HCT116 (cell line): ENCODE data around the gene APP. TPM values are rescaled to one million over a fixed set of nuclear protein-coding genes. Genes with fewer than 3 reads are reported as not detected.

ENCODE experiments used
- ATAC-seq: fragments of 200-7000 bp; cut with Tn5 transposase; 2 replicates; pipeline ENCODE4 v1.9.1; 2020; ENCODE audit warnings: mild to moderate bottlenecking, moderate library complexity
- BruUV-seq: library from RNA; stranded (reverse); fragments of 400-500 nt; replicated peaks from 2 replicates; lab custom pipeline; 2021; lab: Mats Ljungman, UMichigan
- CTCF ChIA-PET: fragments of 300-600 bp; sonication (Branson Sonifier 250); formaldehyde crosslinking; loops from one replicate; lab custom pipeline; 2021; ENCODE audit warnings: antibody characterized with exemption; lab: Charles Lee
- POLR2A ChIA-PET: fragments of 300-600, 350-600 bp; sonication (Branson Sonifier 250); formaldehyde crosslinking; loops from one replicate; lab custom pipeline; 2021; ENCODE audit warnings: antibody characterized with exemption; lab: Charles Lee
- RAD21 ChIA-PET, 2 experiments: fragments of 300-600 bp; sonication (Branson Sonifier 250); formaldehyde crosslinking; loops; one replicate each; lab custom pipeline; 2023; ENCODE audit warnings: low total read pairs in 2 of 2; ENCODE audit not compliant: uncharacterized antibody in 2 of 2, unreplicated experiment in 2 of 2, low non-redundant PET in 1 of 2; lab: Charles Lee
- DNase-seq: peaks from one replicate; pipeline ENCODE4 v3.0.0-alpha.2; 2010; ENCODE audit warnings: low read depth, low spot score
- H2AFZ ChIP-seq: fragments of 200-600 bp; shearing (Covaris generic), sonication (generic); 2 replicates; pipeline ENCODE4 v1.6.1; 2017; ENCODE audit warnings: low read depth, mixed run types, mixed read lengths, antibody characterized with exemption, low read length; ENCODE audit not compliant: poor library complexity, severe bottlenecking
- H3K27ac ChIP-seq: 2 replicates; pipeline ENCODE4 v1.5.1; 2012; ENCODE audit warnings: low read depth, low read length
- H3K27me3 ChIP-seq: fragments of 200-600 bp; sonication (generic); 2 replicates; pipeline ENCODE4 v1.6.1; 2016; ENCODE audit warnings: mixed run types, low read length, mixed read lengths; ENCODE audit not compliant: insufficient read depth
- H3K36me3 ChIP-seq, 2 experiments: fragments of 200-500 bp in 1 of 2; fragments of 200-600 bp in 1 of 2; sonication (Bioruptor generic) in 1 of 2; sonication (generic) in 1 of 2; 2 replicates each; pipeline versions ENCODE4 v1.5.1 to v1.6.1; 2014 to 2016; ENCODE audit warnings: low read length in 2 of 2, inconsistent platforms in 1 of 2, mixed read lengths in 1 of 2, mixed run types in 1 of 2; ENCODE audit not compliant: insufficient read depth in 2 of 2, control insufficient read depth in 1 of 2
- H3K4me1 ChIP-seq, 2 experiments: fragments of 200-600 bp in 1 of 2; sonication (generic) in 1 of 2; 2 replicates each; pipeline versions ENCODE4 v1.5.1 to v1.6.1; 2012 to 2017; ENCODE audit warnings: low read length in 2 of 2, inconsistent platforms in 1 of 2, mild to moderate bottlenecking in 1 of 2, mixed read lengths in 1 of 2, mixed run types in 1 of 2, moderate library complexity in 1 of 2; ENCODE audit not compliant: insufficient read depth in 2 of 2, control insufficient read depth in 1 of 2
- H3K4me2 ChIP-seq: fragments of 200-600 bp; sonication (generic); 2 replicates; pipeline ENCODE4 v1.6.1; 2017; ENCODE audit warnings: mixed run types, low read length, mixed read lengths
- H3K4me3 ChIP-seq, 2 experiments: fragments of 200-600 bp in 1 of 2; sonication (generic) in 1 of 2; replicated peaks in 1 of 2; 2 replicates each; pipeline ENCODE4 v1.5.1; 2011 to 2016; ENCODE audit warnings: low read length in 2 of 2, control low read depth in 1 of 2, low read depth in 1 of 2, mild to moderate bottlenecking in 1 of 2, mixed read lengths in 1 of 2, mixed run types in 1 of 2
- H3K79me2 ChIP-seq: fragments of 200-600 bp; sonication (generic); 2 replicates; pipeline ENCODE4 v1.6.1; 2017; ENCODE audit warnings: mild to moderate bottlenecking, mixed run types, low read length, moderate library complexity, mixed read lengths; ENCODE audit not compliant: insufficient read depth
- H3K9ac ChIP-seq: fragments of 200-600 bp; sonication (generic); 2 replicates; pipeline ENCODE4 v1.6.1; 2016; ENCODE audit warnings: low read length, mixed read lengths
- H3K9me2 ChIP-seq: fragments of 200-600 bp; sonication (generic), shearing (Covaris generic); 2 replicates; pipeline ENCODE4 v1.6.1; 2017; ENCODE audit warnings: mixed run types, mild to moderate bottlenecking, moderate library complexity; ENCODE audit not compliant: insufficient read depth
- H3K9me3 ChIP-seq, 2 experiments: fragments of 200-500 bp in 1 of 2; fragments of 200-600 bp in 1 of 2; sonication (Bioruptor generic) in 1 of 2; sonication (generic) in 1 of 2; 2 replicates each; pipeline ENCODE4 v1.6.1; 2014 to 2017; ENCODE audit warnings: low read length in 2 of 2, mixed read lengths in 2 of 2, inconsistent platforms in 1 of 2, low read depth in 1 of 2, mild to moderate bottlenecking in 1 of 2, mixed run types in 1 of 2, moderate library complexity in 1 of 2; ENCODE audit not compliant: control insufficient read depth in 1 of 2, insufficient read depth in 1 of 2
- H4K20me1 ChIP-seq: fragments of 200-600 bp; sonication (generic), shearing (Covaris generic); 2 replicates; pipeline ENCODE4 v1.6.1; 2017; ENCODE audit warnings: mixed run types, mild to moderate bottlenecking, moderate library complexity; ENCODE audit not compliant: insufficient read depth
- ATF3 ChIP-seq: IDR thresholded peaks from 2 replicates; pipeline ENCODE4 v1.6.1; 2012
- CEBPB ChIP-seq: IDR thresholded peaks from 2 replicates; pipeline ENCODE4 v1.6.1; 2012; ENCODE audit warnings: low read depth
- EGR1 ChIP-seq: IDR thresholded peaks from 2 replicates; pipeline ENCODE4 v1.6.1; 2012; ENCODE audit warnings: low read depth
- ELF1 ChIP-seq: IDR thresholded peaks from 2 replicates; pipeline ENCODE4 v1.6.1; 2012; ENCODE audit warnings: low read depth, borderline replicate concordance
- EZH2phosphoT487 ChIP-seq: fragments of 200-600 bp; IDR thresholded peaks from 2 replicates; pipeline ENCODE4 v1.6.1; 2018; ENCODE audit warnings: antibody characterized with exemption, borderline replicate concordance
- FOSL1 ChIP-seq: IDR thresholded peaks from 2 replicates; pipeline ENCODE4 v1.6.1; 2012; ENCODE audit warnings: low read depth
- JUND ChIP-seq: IDR thresholded peaks from 2 replicates; pipeline ENCODE4 v1.6.1; 2012
- POLR2AphosphoS5 ChIP-seq: IDR thresholded peaks from 2 replicates; pipeline ENCODE4 v1.6.1; 2011; ENCODE audit warnings: mild to moderate bottlenecking, low read depth, low read length, moderate library complexity
- RAD21 ChIP-seq: IDR thresholded peaks from 2 replicates; pipeline ENCODE4 v1.6.1; 2012; ENCODE audit warnings: low read depth, mild to moderate bottlenecking
- SP1 ChIP-seq: IDR thresholded peaks from 2 replicates; pipeline ENCODE4 v1.6.1; 2012; ENCODE audit warnings: low read depth
- TCF7L2 ChIP-seq: IDR thresholded peaks from 2 replicates; pipeline ENCODE4 v1.7.0; 2011; ENCODE audit warnings: borderline replicate concordance, inconsistent platforms; ENCODE audit not compliant: insufficient read depth, insufficient read length; ENCODE audit errors: extremely low read depth
- YY1 ChIP-seq: IDR thresholded peaks from 2 replicates; pipeline ENCODE4 v1.6.1; 2011; ENCODE audit warnings: low read length, low read depth, moderate library complexity, mild to moderate bottlenecking; ENCODE audit not compliant: insufficient replicate concordance; ENCODE audit errors: extremely low read depth
- ZBTB33 ChIP-seq: IDR thresholded peaks from 2 replicates; pipeline ENCODE4 v1.6.1; 2011; ENCODE audit warnings: mild to moderate bottlenecking, low read length, moderate library complexity; ENCODE audit not compliant: insufficient replicate concordance; ENCODE audit errors: extremely low read depth
- ZFX ChIP-seq: fragments of 450-650 bp; IDR thresholded peaks from 2 replicates; pipeline ENCODE4 v1.6.1; 2017
- ZNF274 ChIP-seq: fragments of 200-500 bp; sonication (Bioruptor generic); IDR thresholded peaks from 2 replicates; pipeline ENCODE4 v1.6.1; 2014; ENCODE audit warnings: mild to moderate bottlenecking, low read depth, low read length, inconsistent platforms
- intact Hi-C: fragments of 100-400 bp; cut with micrococcal nuclease; formaldehyde crosslinking; loops from 2 replicates; pipeline ENCODE4 v1.10.0; 2022
- total RNA-seq: library from RNA; stranded (reverse); gene quantifications from one replicate; pipeline ENCODE4 v1.2.1, GENCODE V29; 2021; ENCODE audit not compliant: unreplicated experiment
- TF ChIP-seq, protein P1 (sequence below), 3 experiments: fragments of 200-600 bp in 1 of 3; sonication (generic) in 1 of 3; IDR thresholded peaks in 2 of 3; conservative IDR thresholded peaks in 1 of 3; 2 replicates each; pipeline ENCODE4 v1.5.1; 2012 to 2017; ENCODE audit warnings: low read depth in 2 of 3, low read length in 2 of 3, antibody characterized with exemption in 1 of 3, borderline replicate concordance in 1 of 3, control low read depth in 1 of 3, mild to moderate bottlenecking in 1 of 3, mixed read lengths in 1 of 3, mixed run types in 1 of 3, moderate library complexity in 1 of 3; ENCODE audit not compliant: insufficient read depth in 1 of 3

Gene APP
- total RNA-seq, 1 experiment from 2014 or later: 267 TPM

DNA sequence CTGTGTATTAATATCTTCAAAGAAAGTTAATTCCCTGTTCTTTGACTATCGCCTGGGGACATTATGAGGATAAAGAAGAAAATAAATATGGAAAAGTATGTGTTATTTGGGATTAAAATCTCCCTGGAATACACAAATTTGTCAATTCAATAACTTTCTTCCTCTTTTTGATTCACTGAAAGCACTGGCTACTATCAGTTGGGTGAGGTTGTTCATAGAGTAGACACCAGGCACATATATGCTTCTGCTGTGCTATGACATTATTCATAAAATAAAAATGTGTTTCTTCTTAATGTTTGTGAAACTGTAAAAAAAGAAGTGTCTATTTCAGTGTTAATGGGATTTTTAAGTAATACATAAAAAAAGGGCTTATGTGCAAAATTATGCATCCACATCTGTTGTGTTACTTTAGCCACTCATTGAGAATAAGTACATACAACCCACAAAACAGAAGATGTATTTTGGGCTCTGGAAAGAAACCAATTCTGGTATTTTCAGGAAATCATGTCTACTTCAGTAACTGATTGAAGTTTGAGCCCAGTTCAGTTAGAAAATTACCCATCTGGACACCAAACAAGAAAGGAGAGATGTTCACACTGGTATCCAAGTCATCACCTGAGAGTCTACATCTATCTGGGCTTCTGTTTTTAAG lies 266.4 kb downstream of the APP start:
- no peak overlapping the region for H3K9ac ChIP-seq
- H3K4me1 ChIP-seq: no peaks in the 10 kb centered on the region; a peak in 1 of 4 replicates
- ATAC-seq (no peak), DNase-seq (no peak)
- ChIA-PET CTCF (no interaction called here), POLR2A (no interaction called here)
- no peaks in the 10 kb centered on the region for H3K9me3 ChIP-seq
- H3K79me2 ChIP-seq: no peaks in the 10 kb centered on the region
- no peak overlapping the region for H3K27ac ChIP-seq
- H3K36me3 ChIP-seq: no peaks in the 10 kb centered on the region; a peak in 1 of 4 replicates
- H3K4me3 ChIP-seq: no peak overlapping the region
- no peaks in the 10 kb centered on the region for H3K27me3 ChIP-seq
- TF ChIP-seq POLR2AphosphoS5: no peak
- no peak for TF ChIP-seq ELF1
- no peak for TF ChIP-seq RAD21
- no peak for TF ChIP-seq CEBPB
- no peak for TF ChIP-seq YY1
- no peak for TF ChIP-seq TCF7L2
- TF ChIP-seq ZBTB33: no peak
- no peak for TF ChIP-seq EZH2phosphoT487
- no peak for TF ChIP-seq ZFX
- TF ChIP-seq EGR1: no peak
- TF ChIP-seq FOSL1: no peak
- TF ChIP-seq JUND: no peak
- no peak for TF ChIP-seq SP1
- no peak for TF ChIP-seq ZNF274
- TF ChIP-seq ATF3: no peak
- TF ChIP-seq, protein P1, sequence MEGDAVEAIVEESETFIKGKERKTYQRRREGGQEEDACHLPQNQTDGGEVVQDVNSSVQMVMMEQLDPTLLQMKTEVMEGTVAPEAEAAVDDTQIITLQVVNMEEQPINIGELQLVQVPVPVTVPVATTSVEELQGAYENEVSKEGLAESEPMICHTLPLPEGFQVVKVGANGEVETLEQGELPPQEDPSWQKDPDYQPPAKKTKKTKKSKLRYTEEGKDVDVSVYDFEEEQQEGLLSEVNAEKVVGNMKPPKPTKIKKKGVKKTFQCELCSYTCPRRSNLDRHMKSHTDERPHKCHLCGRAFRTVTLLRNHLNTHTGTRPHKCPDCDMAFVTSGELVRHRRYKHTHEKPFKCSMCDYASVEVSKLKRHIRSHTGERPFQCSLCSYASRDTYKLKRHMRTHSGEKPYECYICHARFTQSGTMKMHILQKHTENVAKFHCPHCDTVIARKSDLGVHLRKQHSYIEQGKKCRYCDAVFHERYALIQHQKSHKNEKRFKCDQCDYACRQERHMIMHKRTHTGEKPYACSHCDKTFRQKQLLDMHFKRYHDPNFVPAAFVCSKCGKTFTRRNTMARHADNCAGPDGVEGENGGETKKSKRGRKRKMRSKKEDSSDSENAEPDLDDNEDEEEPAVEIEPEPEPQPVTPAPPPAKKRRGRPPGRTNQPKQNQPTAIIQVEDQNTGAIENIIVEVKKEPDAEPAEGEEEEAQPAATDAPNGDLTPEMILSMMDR (IDR thresholded peaks at IDR 0.05 in 2 of 3, conservative IDR thresholded peaks at IDR 0.05 in 1 of 3; ENCODE audit: borderline replicate concordance in 1 of 3, insufficient read depth in 1 of 3, low read depth in 2 of 3, low read length in 2 of 3): no peak
- TF ChIP-seq, all 23 proteins: peak for 0
- Histone ChIP-seq H4K20me1 (no peaks in the 10 kb centered on the region; the same call in 1 of the 2 replicates), H3K9me2 (no peaks in the 10 kb centered on the region), H2AFZ (no peak overlapping the region), H3K4me2 (no peak overlapping the region)
- RAD21 ChIA-PET: no interaction called here
- intact Hi-C loops: no loop called here
- BruUV-seq: no TSS peak
